ENCODE measurements around the gene ZNF552.
"Not testable (repeated sequence)": the region's sequence is repeated elsewhere in the genome, so short reads cannot be mapped to it uniquely, and the experiment has no call there.

Gene ZNF552

DNA sequence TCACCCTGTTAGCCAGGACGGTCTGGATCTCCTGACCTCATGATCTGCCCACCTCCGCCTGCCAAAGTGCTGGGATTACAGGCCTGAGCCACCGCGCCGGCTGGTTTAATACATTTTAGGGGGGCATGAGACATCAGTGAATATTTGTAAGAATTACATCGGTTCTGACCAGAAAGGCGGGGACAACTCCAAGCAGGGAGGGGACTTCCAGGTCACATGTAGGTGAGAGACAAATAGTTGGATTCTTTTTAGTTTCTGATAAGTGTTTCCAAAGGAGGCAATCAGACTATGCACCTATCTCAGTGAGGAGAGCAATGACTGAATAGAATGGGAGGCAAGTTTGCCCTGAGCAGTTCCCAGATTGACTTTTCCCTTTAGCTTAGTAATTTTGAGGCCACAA, 3.7 kb upstream of the ZNF552 start:
- DNase-seq (ENCODE audit: low read depth in 2 of 2), result no peak

- DNase-seq (ENCODE audit: low read depth in 2 of 2), result no peak
Observed at GRCh38 chr19:57817976-57818375, 3.3 kb upstream of the ZNF552 start.

GRCh38 chr19:57816652-57817051, 1.9 kb upstream of the ZNF552 start:
- no peak for DNase-seq (ENCODE audit: low read depth in 2 of 2)

DNA sequence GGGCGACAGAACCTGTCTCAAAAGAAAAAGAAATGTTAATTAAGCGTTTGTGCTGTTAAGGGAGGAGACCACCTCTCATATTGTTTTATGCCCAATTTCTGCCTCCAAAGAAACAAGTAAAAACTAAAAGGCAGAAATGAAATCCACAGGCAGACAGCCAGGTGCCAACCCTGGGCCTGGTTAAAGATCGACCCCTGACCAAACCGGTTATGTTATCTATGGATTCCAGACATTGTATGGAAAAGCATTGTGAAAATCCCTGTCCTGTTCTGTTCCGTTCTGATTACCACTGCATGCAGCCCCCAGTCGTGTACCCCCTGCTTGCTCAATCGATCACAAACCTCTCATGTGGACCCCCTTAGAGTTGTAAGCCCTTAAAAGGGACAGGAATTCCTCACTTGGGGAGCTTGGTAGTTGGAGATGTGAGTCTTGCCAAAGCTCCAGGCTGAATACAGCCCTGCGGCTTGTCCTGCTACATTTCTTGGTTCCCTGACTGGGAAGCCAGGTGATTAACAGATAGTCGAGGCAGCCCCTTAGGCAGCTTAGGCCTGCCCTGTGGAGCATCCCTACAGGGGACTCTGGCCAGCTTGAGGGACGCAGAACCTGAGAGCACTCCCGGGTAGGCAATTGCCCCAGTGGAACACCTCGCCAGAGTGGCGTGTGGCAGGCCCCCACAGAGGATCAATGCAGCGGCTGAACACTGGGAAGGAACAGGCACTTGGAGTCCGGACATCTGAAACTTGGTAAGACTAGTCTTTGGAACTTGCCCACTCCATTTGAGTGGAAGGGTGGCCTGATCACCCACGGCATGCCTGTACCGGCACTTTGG, 748 bp upstream of the ZNF552 start:
- no peak for DNase-seq (ENCODE audit: low read depth in 2 of 2)

DNA sequence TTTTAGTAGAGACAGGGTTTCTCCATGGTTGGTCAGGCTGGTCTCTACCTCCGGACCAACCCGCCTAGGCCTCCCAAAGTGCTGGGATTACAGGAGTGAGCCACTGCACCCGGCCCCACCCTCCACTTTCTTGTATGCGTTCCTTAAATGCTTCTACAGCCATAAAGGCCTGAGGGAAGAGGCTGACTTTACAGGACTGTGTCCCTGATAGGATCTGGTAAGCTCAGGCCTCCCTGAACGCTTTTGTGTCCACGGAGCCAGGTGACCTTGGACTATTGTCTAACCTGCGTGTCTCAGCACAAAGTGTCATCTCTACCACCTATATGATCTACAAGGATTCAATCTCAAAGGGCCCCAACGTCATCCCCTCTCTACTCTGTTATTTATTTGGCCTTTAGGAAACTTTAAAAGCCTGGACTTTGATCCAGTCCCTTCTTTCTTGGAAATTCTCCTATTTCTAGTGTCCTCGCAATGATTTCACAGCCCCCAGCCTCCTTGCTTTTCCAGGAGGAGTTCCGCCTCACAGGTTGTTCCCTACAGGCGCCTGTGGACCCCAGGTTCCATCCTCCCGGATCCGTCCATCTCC, 701 bp downstream of the ZNF552 start:
- no peak for DNase-seq (ENCODE audit: low read depth in 2 of 2)

DNA sequence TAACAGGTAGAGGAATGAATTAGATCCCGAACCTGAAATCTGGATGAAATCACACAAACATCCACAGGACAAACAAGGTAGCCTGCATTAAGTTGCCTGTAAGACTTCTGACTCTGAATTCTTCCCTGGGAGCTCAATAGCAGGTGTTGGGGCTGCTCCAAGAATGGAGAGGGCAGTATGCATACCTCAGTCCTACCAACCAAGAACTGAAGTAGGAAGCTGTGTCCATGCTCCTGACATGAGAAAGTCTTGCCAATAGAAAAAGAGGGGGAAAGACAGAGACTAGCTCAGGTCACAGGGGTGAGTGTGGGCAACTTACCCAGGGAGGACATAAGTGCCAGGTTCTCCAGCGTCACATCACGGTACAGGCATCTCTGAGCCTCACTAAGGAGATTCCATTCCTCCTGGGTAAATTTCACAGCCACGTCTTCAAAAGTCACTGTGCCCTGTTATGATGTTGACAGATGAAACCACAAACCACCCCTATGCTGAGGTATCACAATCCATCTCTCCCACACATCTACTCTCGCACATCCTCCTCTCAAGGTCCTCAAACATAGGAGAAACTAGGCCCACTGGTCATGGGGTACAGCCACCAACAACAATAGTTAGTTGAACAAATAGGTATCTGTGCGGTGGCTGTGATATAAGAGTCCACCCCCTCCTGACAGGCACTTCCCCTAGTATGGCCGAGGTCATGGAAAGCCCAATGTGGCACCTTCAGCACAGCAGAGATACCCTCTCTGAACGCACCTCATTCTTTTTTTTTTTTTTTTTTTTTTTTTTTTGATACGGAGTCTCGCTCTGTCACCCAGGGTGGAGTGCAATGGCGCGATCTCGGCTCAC, 1.5 kb downstream of the ZNF552 start:
- not testable (repeated sequence) for DNase-seq (ENCODE audit: low read depth in 2 of 2)

DNA sequence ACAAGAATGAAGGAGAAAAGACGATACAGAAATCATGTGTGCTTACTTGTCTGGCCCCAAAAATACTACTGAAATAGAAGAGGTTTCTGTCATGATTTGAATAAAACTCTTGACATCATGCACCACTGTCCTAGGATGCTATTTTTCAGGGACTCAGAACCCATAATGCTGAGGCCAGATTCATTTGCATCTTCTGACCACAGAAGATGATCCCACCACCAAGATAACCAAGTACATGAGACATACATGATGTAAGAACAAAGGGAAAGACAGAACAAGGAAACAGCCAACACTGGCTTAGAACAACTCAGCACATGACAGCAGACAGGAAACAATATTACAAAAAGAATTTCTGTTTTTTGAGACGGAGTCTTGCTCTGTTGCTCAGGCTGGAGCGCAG, 2.5 kb downstream of the ZNF552 start:
- DNase-seq (ENCODE audit: low read depth in 2 of 2), result no peak

DNA sequence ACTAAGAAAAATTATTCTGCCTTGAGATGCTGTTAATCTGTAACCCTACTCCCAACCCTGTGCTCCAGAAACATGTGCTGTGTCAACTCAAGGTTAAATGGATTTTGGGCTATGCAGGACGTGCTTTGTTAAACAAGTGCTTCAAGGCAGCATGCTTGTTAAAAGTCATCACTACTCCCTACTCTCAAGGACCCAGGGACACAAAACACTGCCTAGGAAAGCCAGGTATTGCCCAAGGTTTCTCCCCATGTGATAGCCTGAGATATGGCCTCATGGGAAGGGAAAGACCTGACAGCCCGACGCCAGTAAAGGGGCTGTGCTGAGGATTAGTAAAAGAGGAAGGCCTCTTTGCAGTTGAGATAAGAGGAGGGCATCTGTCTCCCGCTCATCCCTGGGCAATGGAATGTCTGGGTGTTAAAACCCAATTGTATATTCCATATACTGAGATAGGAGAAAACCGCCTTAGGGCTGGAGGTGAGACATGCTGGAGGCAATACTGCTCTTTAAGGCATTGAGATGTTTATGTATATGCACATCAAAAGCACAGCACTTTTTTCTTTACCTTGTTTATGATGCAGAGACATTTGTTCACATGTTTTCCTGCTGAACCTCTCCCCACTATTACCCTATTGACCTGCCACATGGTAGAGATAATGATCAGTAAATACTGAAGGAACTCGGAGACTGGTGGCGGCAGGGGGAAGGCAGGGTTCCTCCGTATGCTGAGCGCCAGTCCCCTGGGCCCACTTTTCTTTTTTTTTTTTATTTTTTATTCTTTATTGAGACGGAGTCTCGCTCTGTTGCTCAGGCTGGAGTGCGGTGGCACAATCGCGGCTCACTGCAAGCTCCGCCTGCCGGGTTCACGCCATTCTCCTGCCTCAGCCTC, 4.1 kb downstream of the ZNF552 start:
- not testable (repeated sequence) for DNase-seq (ENCODE audit: low read depth in 2 of 2)

- no peak for DNase-seq (ENCODE audit: low read depth in 2 of 2)
Observed at GRCh38 chr19:57807541-57807940, 7.2 kb downstream of the ZNF552 start.

GRCh38 chr19:57803594-57804325, 11.0 kb downstream of the ZNF552 start:
- no peak for DNase-seq (ENCODE audit: low read depth in 2 of 2)

DNA sequence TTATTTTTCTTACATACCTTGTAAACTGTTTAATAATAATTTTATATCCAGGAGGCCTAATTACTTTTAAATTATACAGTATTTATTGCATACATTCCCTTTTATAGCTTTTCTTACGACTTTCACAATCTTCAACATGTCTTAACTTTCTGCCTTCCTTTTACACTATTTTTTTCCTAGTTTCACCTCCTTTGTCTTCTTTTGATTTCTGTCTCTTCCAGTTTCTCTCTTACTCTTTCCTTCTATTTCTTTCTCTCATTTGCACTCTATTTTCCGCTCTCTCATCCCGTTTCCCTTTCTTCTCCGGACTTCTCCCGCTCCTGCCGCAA, 11.5 kb downstream of the ZNF552 start:
- DNase-seq (ENCODE audit: low read depth in 2 of 2), result no peak

- DNase-seq (ENCODE audit: low read depth in 2 of 2), result no peak
Observed at GRCh38 chr19:57802269-57802668, 12.4 kb downstream of the ZNF552 start.

DNA sequence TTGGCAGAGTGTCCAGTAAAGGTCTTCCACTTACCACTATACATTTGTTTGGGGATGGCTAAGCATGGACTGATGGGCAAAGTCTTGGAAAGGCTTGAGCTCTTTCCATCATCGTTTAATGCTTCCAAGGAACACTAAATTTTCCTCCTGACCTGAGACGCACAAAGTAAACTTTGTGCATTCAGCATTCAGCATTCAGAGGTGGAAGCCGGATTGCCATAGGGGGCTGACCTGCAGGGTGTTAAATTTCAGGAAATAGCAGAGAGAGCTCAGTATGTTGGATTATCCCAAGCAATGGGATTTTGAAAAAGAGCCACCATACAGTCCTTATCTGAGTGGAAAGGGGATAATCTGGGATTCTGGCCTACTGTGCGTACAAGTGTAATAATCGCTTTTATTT, 14.0 kb downstream of the ZNF552 start:
- DNase-seq (ENCODE audit: low read depth in 2 of 2), result no peak

DNA sequence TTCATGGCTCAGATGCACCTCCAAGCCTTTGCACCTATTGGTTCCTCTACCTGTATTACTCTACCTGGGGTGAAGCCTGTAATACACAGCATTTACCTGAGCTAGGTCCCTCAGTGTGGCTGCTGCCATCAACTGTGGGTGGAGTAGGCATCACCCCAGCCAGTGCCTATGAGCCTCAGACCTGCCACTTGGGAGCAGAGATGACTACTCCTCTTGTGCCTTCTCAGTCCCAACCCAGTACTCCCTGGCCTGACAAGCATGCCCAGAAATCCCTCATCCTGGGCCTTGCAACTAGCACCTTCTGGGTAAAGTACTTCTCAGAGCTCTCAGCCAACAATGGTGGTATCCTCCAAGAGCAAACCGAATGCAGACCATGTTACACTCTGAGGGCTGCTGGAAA, 18.1 kb downstream of the ZNF552 start:
- DNase-seq (ENCODE audit: low read depth in 2 of 2), result not testable (repeated sequence)

DNA sequence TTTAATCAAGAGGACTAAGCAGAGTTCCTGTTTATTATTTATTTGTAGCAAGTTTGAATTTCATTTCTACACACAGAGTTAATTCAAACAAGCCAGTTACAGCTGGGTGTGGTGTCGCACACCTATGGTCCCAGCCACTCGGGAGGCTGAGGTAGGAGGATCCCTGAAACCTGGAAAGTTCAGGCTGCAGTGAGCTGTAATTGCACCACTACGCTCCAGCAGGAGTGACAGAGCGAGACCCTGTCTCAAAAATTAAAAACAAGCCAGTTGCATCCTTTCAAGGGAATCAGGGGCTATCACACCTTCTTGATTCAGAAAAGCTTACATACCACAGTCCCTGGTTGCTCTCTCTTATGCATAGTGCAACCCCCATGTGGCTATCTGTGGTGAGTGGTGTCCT, 25.4 kb downstream of the ZNF552 start:
- DNase-seq (ENCODE audit: low read depth in 2 of 2), result no peak

- DNase-seq (ENCODE audit: low read depth in 2 of 2), result no peak
Observed at GRCh38 chr19:57788114-57788692, 26.5 kb downstream of the ZNF552 start.

DNA sequence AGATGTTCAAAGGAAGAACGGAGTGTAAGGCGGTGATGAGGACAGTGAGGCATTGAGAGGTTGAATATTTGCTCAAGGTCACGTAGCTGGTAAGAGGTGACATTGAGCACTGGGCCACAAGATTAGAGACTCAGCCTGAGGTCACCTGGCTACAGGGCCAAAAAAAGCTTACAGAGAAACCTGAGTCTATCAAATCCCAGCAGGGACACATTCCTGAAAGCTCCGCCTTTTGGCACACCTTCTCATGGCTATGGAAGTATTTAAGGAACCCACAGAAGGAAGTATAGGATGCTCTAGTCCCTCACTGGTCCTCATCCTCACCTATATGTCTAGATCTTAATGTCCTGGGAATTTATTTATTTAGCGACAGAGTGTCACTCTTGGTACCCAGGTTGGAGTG, 27.8 kb downstream of the ZNF552 start:
- no peak for DNase-seq (ENCODE audit: low read depth in 2 of 2)

DNA sequence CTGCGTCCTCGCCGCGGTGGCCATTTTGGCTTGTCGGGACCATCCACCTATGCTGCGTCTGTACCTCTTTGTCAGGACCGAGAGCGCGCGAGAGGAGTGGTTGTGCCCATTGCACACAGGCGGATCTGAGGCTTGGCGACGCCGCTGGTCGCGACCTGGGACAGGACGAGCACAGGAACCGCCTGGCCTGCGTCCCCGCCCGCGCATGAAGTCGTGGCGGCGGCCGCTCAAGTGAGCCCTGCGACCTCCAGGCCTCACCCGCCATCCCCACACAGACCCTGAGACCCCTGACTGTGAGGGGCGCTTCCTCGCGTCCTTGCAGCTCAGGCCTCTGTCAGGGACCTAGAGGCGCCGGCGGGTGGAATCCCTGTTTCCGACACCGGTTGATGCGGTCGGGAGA, 28.4 kb downstream of the ZNF552 start:
- no peak for DNase-seq (ENCODE audit: low read depth in 2 of 2)

DNA sequence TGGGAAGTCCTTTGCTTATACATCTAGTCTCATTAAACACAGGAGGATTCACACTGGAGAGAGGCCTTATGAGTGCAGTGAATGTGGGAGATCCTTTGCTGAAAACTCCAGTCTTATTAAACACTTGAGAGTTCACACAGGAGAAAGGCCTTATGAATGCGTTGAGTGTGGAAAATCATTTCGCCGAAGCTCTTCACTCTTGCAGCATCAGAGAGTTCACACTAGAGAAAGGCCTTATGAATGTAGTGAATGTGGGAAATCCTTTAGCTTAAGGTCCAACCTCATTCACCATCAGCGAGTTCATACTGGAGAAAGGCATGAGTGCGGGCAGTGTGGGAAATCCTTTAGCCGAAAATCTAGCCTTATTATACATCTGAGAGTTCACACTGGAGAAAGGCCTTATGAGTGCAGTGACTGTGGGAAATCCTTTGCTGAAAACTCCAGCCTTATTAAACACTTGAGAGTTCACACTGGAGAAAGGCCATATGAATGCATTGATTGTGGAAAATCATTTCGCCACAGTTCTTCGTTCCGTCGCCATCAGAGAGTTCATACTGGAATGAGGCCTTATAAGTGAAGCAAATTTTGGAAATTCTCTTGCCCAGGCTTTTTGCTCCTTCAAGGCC, 35.4 kb downstream of the ZNF552 start:
- DNase-seq (ENCODE audit: low read depth in 2 of 2), result no peak

- no peak for DNase-seq (ENCODE audit: low read depth in 2 of 2)
Observed at GRCh38 chr19:57778336-57778735, 36.4 kb downstream of the ZNF552 start.
